ENCODE data around the gene PTPN22.

The PTPN22 gene

GRCh38 chr1:113871597-113872113, at the start of gene PTPN22:
Gene PTPN22, minus strand, starts transcription at chr1:113871712.
- no peak for DNase-seq (ENCODE audit: low read depth, low spot score)

- DNase-seq (ENCODE audit: low read depth, low spot score): no peak
Measured at GRCh38 chr1:113918243-113918642, 46.7 kb upstream of the PTPN22 start.

DNA sequence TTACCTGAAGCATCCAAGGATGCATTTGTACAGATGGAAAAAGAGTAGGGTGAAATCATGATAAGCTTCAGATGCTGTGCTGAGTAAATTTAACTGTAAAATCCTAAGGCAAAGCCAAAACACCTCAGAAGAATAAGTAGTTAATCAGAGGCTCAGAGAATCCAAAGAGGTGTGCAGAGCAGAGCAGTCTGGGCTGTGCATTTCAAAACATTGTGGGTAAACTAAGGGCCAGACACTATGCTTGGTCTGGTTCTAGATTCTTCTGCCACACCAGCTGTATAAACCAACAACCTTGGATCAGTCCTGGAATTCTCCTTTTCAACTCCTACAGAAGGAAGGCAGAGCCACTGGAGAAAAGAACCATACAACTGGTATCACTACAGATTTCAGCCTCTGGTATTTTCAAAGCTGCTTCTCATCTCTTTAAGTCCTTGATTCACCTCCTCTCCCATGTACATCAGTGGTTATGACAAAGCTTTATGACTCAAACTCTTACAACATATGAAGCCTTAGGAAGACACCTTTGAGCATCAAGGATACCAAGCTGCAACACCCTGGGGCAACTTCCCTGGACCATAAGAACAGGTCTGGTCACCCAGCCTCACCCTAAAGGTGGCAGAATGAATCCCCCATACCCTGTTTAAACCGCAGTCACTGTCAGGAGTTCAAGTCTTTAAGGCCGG, 46.0 kb upstream of the PTPN22 start:
- DNase-seq (ENCODE audit: low read depth, low spot score): no peak

GRCh38 chr1:113916974-113917373, 45.5 kb upstream of the PTPN22 start:
- no peak for DNase-seq (ENCODE audit: low read depth, low spot score)

- DNase-seq (ENCODE audit: low read depth, low spot score): no peak
Measured at GRCh38 chr1:113913887-113914664, 42.6 kb upstream of the PTPN22 start.

GRCh38 chr1:113913312-113913668, 41.8 kb upstream of the PTPN22 start:
- no peak for DNase-seq (ENCODE audit: low read depth, low spot score)

DNA sequence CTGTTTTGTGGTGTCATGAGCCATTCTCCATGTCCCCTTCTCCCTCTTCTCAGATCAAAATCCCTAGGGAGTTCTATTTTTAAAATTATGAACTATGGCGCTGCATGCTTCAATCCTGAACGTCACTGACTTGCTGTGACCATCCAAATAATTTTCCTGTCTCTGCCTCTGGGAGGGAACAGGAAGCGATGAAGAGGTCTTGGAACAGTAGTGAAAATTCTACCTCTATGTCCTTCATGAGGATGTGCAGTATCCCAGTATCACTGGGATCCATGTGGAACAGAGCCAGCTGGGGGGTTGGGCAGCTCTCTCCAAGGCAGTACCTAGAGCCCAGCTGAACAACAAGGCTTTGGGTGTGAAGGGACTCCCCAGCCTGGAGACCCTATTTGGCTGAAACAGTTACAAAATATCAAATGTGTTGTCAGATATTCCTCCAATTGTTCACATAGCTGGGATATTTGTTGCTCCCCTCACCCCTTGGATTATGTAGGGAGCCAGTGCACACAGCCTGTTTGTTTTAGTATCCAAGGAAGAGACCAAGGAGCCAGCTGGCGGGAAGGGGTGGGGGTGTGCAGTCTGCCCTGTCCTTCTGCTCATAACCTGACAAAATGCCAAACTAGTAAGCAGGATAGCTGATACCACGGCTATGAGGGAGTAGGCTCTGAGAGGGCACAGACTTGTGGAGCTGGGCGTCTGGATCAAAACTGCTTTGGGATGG, 41.2 kb upstream of the PTPN22 start:
- no peak for DNase-seq (ENCODE audit: low read depth, low spot score)

DNA sequence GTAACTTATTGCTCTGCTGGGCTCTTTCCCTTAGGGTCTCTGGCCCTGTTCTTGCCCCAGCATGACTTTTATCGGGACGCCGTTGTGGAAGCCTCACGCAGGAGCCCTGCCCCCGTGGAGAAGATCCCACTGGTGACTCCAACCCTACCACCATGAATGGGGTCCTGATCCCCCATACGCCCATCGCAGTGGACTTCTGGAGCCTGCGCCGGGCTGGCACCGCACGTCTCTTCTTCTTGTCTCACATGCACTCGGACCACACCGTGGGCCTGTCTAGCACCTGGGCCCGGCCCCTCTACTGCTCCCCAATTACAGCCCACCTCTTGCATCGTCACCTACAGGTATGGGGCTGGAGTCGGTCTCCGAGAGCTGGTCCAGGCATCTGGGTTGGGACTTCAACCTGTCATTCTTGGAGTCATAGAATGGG, 33.9 kb upstream of the PTPN22 start:
- no peak for DNase-seq (ENCODE audit: low read depth, low spot score)

GRCh38 chr1:113904674-113905434, 33.3 kb upstream of the PTPN22 start, which contains the start of the genes AP4B1 and DCLRE1B:
Gene AP4B1, minus strand, starts transcription at chr1:113904799. Its CDS starts 82 bp downstream, at chr1:113904717.
Gene DCLRE1B, plus strand, starts transcription at chr1:113905326. Its CDS starts 261 bp downstream, at chr1:113905587.
- DNase-seq (ENCODE audit: low read depth, low spot score): peak; percentile 99

- DNase-seq (ENCODE audit: low read depth, low spot score): no peak
Measured at GRCh38 chr1:113904293-113904673, 32.8 kb upstream of the PTPN22 start.

DNA sequence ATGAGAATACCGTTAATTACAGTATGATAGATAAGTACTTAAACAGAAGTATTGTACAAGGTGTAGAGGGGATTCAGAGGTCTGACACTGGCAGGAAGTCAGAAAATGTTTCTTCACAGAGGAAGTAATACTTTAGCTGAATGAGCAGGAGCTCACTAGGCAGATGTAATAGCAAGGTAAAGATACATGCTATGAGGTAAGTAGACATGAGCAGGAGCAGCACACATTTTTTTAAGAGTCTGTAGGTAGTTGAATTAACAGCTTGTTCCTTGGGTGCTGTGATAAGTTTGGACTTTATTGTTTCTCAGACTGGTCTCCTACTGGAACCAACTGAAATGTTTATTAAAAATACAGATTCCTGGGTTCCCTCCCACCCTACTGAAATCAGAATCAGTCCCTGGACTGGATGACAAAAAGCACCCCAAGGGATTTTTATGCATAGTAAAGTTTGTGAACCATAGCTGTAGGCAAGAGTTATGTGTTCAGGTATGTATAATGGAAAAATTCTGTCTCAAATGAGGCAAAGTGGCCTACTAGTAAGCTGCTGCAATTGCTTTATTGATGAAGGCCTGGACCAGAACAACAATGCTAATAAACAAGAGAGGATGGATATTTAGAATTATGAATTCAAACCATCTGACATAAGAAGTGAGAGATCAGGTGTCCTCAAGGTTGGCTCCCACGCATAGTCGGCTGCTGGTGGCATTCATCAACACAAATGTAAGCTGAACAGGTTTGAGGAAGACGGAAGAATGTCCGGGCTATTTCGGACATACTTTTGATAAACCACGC, 32.2 kb upstream of the PTPN22 start:
- no peak for DNase-seq (ENCODE audit: low read depth, low spot score)

DNA sequence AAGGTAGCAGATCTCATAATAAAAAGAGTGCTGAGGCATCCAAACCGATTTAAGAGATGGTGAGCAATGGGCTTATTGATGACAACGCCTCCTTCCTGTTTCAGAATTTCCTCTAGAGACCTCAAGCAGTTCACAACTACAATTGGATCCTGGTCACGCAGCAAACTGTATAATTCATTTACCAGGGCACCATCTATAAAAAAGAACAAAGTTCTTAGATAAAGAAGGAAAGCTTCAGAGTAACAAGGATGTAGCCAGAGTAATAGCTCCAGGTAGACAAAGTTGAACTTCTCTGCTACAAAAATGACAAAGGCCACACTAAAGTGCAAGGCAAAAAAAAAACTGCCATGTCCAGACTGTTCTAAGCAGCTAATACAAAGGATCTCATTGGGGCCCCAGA, 29.7 kb upstream of the PTPN22 start:
- no peak for DNase-seq (ENCODE audit: low read depth, low spot score)

- DNase-seq (ENCODE audit: low read depth, low spot score): no peak
Measured at GRCh38 chr1:113899111-113899510, 27.6 kb upstream of the PTPN22 start.

- DNase-seq (ENCODE audit: low read depth, low spot score): no peak
Measured at GRCh38 chr1:113898241-113898814, 26.8 kb upstream of the PTPN22 start.

DNA sequence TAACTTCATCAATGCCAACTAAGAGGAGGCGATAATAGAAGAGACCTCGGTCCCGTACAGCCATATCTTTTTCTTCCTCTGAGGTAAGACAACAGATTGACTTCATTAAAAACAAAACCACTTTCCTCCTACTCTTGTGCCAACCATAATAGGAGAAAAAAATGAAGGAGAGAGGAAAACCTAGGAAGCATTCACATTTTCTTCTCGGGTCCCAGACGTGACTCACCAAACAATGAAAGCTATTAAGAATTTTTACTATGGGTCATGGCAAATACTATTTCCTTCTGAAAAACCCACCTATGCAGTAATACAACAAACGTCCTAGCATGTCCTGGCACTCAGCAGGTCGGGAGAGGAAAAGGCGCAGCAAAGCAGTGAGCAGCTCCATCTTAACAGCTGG, 24.4 kb upstream of the PTPN22 start:
- no peak for DNase-seq (ENCODE audit: low read depth, low spot score)

DNA sequence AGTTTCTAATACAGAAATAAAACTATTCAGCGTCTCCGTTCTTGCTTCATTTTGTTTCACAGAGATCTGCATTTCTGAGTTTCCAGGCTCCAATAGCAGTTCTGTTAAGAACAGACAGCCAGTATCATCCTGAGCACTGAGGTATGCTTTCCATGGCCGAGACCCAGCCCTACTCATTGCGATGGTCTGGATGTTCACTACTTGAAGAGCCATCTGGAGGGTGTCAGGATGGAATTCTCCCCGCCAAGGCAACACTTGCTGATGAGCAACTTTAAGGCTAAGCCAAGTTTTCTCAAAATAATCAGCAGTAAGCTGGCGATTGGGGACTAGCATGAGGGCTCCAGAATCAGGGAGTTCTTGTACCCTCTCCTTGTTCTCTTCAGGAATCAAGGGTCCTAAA, 23.6 kb upstream of the PTPN22 start:
- DNase-seq (ENCODE audit: low read depth, low spot score): no peak

DNA sequence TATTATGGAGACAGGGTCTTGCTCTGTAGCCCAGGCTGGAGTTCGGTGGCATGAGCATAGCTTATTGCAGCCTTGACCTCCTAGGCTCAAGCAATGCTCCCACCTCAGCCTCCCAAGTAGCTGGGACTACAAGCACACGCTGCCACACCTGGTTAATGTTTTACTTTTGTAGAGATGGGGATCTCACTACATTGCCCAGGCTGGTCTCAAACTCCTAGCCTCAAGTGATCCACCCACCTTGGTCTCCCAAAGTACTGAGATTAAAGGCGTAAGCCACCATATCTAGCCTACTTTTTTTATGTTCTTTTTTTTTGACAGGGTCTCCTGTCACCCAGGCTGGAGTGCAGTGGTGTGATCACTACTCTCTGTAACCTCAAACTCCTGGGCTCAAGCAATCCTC, 21.8 kb upstream of the PTPN22 start:
- no peak for DNase-seq (ENCODE audit: low read depth, low spot score)

- DNase-seq (ENCODE audit: low read depth, low spot score): no peak
Measured at GRCh38 chr1:113891631-113892220, 20.2 kb upstream of the PTPN22 start.

DNA sequence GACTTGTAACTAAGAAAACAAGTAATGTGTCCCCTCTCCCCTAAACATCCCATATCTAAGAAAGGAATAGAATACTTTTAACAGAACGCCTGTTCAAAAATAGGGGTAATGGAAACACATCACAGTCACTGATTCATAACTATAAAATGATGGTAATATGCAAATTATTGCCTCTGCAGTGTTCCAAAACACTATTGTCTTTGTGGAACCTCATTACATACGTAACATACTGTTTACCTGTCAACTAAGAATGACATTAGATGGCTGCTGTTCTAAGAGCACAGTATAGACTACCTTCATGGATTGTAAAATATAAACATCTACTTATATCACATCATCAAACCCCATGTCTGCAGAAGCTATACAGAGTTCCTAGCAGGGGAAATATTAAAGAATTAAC, 19.3 kb upstream of the PTPN22 start:
- no peak for DNase-seq (ENCODE audit: low read depth, low spot score)

All from smooth muscle cell of the brain vasculature (primary cell).